Urinary bladder (tissue), 4 donors: ENCODE results near the gene LRCH1. TPM values are rescaled to one million over a fixed set of nuclear protein-coding genes. Genes with fewer than 3 reads are reported as not detected.

Source experiments
- DNase-seq: peaks from one replicate; pipeline ENCODE4 v3.0.0-alpha.2; 2015; ENCODE audit errors: extremely low spot score
- H3K27ac ChIP-seq: one replicate; pipeline ENCODE4 v1.5.1; 2013; ENCODE audit warnings: low read depth, mild to moderate bottlenecking, moderate library complexity
- H3K36me3 ChIP-seq: one replicate; pipeline ENCODE4 v1.6.1; 2013; ENCODE audit warnings: mild to moderate bottlenecking, moderate library complexity; ENCODE audit not compliant: insufficient read depth
- H3K4me1 ChIP-seq: one replicate; pipeline ENCODE4 v1.6.1; 2013; ENCODE audit warnings: mild to moderate bottlenecking, moderate library complexity; ENCODE audit not compliant: insufficient read depth
- H3K4me3 ChIP-seq: one replicate; pipeline ENCODE4 v1.5.1; 2013; ENCODE audit warnings: low read depth, low read length
- WGBS: extraction: QIAGEN DNeasy Blood & Tissue Kit; methylation state at CpG from one replicate; pipeline ENCODE4 v1.1.7; 2013; 5-methylcytosine and 5-hydroxymethylcytosine counted together
- polyA plus RNA-seq: library from polyadenylated mRNA; stranded (reverse); fragments of 200-250 nt; gene quantifications from one replicate; pipeline ENCODE4 v1.2.3, GENCODE V29; 2013
- total RNA-seq: library from RNA; depleted of rRNA; stranded (reverse); fragments of >200 nt; gene quantifications from one replicate; pipeline ENCODE4 v1.2.3, GENCODE V29; 2014
- donor health status: healthy with polysubstance abuse.
- donor health status: healthy.

The LRCH1 gene
- total and polyA plus RNA-seq, 2 donors, result 17.8 to 34.4 TPM

GRCh38 chr13:46771693-46772092 lies 218.7 kb downstream of the LRCH1 start:
- no peaks in the 10 kb centered on the region for H3K4me1 ChIP-seq
- H3K27ac ChIP-seq, result no peak overlapping the region

GRCh38 chr13:46773541-46773940 lies 220.6 kb downstream of the LRCH1 start:
- DNase-seq, result no peak
- no peaks in the 10 kb centered on the region for H3K4me1 ChIP-seq
- H3K36me3 ChIP-seq, result no peaks in the 10 kb centered on the region
- H3K4me3 ChIP-seq, result no peak overlapping the region
- 36% methylated on average over 2 of the region's 2 CpGs for WGBS
- no peak overlapping the region for H3K27ac ChIP-seq

More at GRCh38 chr13:46771693-46772092, 218.7 kb downstream of the LRCH1 start:
- DNase-seq, result no peak
- H3K4me3 ChIP-seq, result no peak overlapping the region
- H3K36me3 ChIP-seq, result no peaks in the 10 kb centered on the region

GRCh38 chr13:46775385-46776107 lies 222.6 kb downstream of the LRCH1 start:
- Histone ChIP-seq H3K36me3 (no peaks in the 10 kb centered on the region), H3K27ac (no peak overlapping the region)
- WGBS, result 57% methylated on average over 8 of the region's 8 CpGs

GRCh38 chr13:46778095-46778494 lies 225.1 kb downstream of the LRCH1 start:
- 60% methylated on average over 3 of the region's 3 CpGs for WGBS
- H3K4me1 ChIP-seq, result no peaks in the 10 kb centered on the region
- H3K4me3 ChIP-seq, result no peak overlapping the region
- H3K36me3 ChIP-seq, result no peaks in the 10 kb centered on the region
- no peak overlapping the region for H3K27ac ChIP-seq
- DNase-seq, result no peak

More at GRCh38 chr13:46775385-46776107, 222.6 kb downstream of the LRCH1 start:
- no peaks in the 10 kb centered on the region for H3K4me1 ChIP-seq
- H3K4me3 ChIP-seq, result no peak overlapping the region
- DNase-seq, result no peak

GRCh38 chr13:46778890-46779289 lies 225.9 kb downstream of the LRCH1 start:
- Histone ChIP-seq H3K4me1 (no peaks in the 10 kb centered on the region), H3K27ac (no peak overlapping the region), H3K36me3 (no peaks in the 10 kb centered on the region), H3K4me3 (no peak overlapping the region)
- no peak for DNase-seq
- WGBS, result 78% methylated on average over 2 of the region's 2 CpGs

- H3K4me3 ChIP-seq, result no peak overlapping the region
- 80% methylated on average over 1 of the region's 1 CpG for WGBS
- H3K27ac ChIP-seq, result no peak overlapping the region
- H3K36me3 ChIP-seq, result peaks cover 3% of the 10 kb centered on the region
- H3K4me1 ChIP-seq, result no peaks in the 10 kb centered on the region
- no peak for DNase-seq
Observed at GRCh38 chr13:46782066-46782465, 229.1 kb downstream of the LRCH1 start.

GRCh38 chr13:46782691-46783090 lies 229.7 kb downstream of the LRCH1 start:
- DNase-seq, result no peak
- Histone ChIP-seq H3K27ac (no peak overlapping the region), H3K36me3 (peaks cover 3% of the 10 kb centered on the region), H3K4me1 (no peaks in the 10 kb centered on the region), H3K4me3 (no peak overlapping the region)
- WGBS, result 69% methylated on average over 2 of the region's 2 CpGs

- no peak overlapping the region for H3K27ac ChIP-seq
- no peak overlapping the region for H3K4me3 ChIP-seq
- WGBS, result 90% methylated on average over 3 of the region's 3 CpGs
- peaks cover 3% of the 10 kb centered on the region for H3K36me3 ChIP-seq
- no peaks in the 10 kb centered on the region for H3K4me1 ChIP-seq
- no peak for DNase-seq
Observed at GRCh38 chr13:46783504-46783903, 230.5 kb downstream of the LRCH1 start.

GRCh38 chr13:46795321-46795720 lies 242.4 kb downstream of the LRCH1 start:
- Histone ChIP-seq H3K36me3 (peaks cover 1% of the 10 kb centered on the region), H3K4me1 (no peaks in the 10 kb centered on the region), H3K27ac (no peak overlapping the region), H3K4me3 (no peak overlapping the region)
- 91% methylated on average over 6 of the region's 6 CpGs for WGBS
- DNase-seq, result no peak

- H3K4me1 ChIP-seq, result no peaks in the 10 kb centered on the region
- DNase-seq, result no peak
- 64% methylated on average over 5 of the region's 5 CpGs for WGBS
- H3K27ac ChIP-seq, result peak overlapping the region; percentile 11
- H3K36me3 ChIP-seq, result no peaks in the 10 kb centered on the region
- peak overlapping the region; percentile 71 for H3K4me3 ChIP-seq
Observed at GRCh38 chr13:46796129-46796514, 243.2 kb downstream of the LRCH1 start.

- DNase-seq, result peak; percentile 90
- WGBS, result under 1% methylated on average over 77 of the region's 77 CpGs
- no peaks in the 10 kb centered on the region for H3K4me1 ChIP-seq
- peak within 1 kb of the TSS; percentile 71 for H3K4me3 ChIP-seq
- H3K36me3 ChIP-seq, result no peaks in the 10 kb centered on the region
- H3K27ac ChIP-seq, result peak within 1 kb of the TSS; percentile 84
Observed at GRCh38 chr13:46796515-46797474, 243.8 kb downstream of the LRCH1 start, which contains the start of gene ESD. TSS of gene ESD (minus strand) at chr13:46797161. CDS start at chr13:46791413, 5,748 bp downstream.

- H3K36me3 ChIP-seq, result no peaks in the 10 kb centered on the region
- H3K4me1 ChIP-seq, result no peaks in the 10 kb centered on the region
- WGBS, result 42% methylated on average over 9 of the region's 9 CpGs
- H3K27ac ChIP-seq, result peak overlapping the region; percentile 78
- peak overlapping the region; percentile 71 for H3K4me3 ChIP-seq
- no peak for DNase-seq
Observed at GRCh38 chr13:46797501-46798237, 244.7 kb downstream of the LRCH1 start.

- Histone ChIP-seq H3K4me3 (no peak overlapping the region), H3K4me1 (no peaks in the 10 kb centered on the region), H3K27ac (no peak overlapping the region), H3K36me3 (no peaks in the 10 kb centered on the region)
- 91% methylated on average over 4 of the region's 4 CpGs for WGBS
- DNase-seq, result no peak
Observed at GRCh38 chr13:46799139-46799538, 246.2 kb downstream of the LRCH1 start.
